GM21576 (cell line): ENCODE results near the gene ZFP3.
"Not testable (repeated sequence)": the region's sequence is repeated elsewhere in the genome, so short reads cannot be mapped to it uniquely, and the experiment has no call there.

Experiments
- ATAC-seq: cut with Tn5 transposase; IDR thresholded peaks from one replicate; pipeline ENCODE4 v1.9.1; 2021; ENCODE audit warnings: mild to moderate bottlenecking, moderate library complexity; ENCODE audit not compliant: unreplicated experiment

Gene ZFP3

DNA sequence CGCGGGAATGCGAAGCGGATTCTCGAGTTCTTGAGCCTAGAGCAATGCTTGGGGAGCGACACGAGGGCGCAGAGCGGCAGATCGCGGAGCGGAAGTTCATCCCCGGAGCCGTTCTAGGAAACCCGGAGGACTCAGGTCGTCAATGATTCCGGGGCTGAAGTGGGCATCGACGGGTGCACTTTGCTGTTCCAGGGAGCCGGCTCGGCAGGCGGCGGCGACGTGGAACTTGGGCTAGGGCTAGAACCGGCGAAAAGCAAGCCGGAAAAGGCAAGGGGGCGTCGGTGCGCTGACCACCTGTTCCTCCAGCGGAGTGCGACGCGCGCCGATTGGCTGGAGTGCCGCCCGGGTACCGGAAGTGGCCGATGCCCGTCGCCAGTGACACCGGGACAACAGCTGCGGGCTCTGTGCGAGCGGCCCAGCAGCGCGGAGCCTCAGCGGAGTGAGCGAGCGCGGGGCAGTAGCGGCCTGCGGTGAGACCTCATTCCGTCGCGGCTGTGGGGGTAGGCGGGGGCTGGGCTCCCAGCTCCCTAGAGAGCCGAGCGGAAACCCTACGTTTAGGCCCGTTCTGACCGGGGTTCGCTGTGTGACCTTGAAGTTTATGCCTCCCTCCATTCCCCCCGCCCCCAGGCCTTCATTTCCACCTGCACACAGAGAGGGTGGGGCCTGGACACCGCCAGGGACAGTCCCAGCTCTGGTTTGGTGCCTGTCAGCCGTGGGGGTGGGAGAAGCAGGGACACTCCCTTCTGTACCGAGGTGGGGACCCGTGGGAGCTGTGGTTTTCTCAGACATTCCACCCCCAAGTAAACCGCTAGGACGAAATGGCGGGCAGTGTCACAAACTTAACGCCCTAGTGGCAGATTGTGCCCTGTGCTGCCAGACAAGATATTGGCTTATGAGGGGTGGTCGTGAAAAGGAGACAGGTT lies at the start of gene ZFP3:
Gene ZFP3, plus strand, starts transcription at position 362 of the 923 bp plus-strand sequence. CDS start 13,038 bp downstream, outside the sequence.
- peak; percentile 79 for ATAC-seq

DNA sequence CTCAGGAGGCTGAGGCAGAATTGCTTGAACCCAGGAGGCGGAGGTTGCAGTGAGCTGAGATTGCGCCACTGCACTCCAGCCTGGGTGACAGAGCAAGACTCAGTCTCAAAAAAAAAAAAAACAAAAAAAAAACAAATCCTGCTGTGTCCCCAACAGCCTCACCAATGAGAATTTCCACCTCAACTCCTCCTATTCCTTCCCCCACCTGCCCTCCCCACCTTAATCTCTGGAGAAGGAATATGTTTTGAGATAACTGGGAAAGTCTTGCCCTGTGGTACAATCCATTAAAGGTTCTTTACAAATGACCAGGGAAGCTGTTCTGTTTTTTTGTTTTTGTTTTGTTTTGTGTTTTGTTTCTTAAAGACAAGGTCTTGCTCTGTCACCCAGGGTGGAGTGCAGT lies 48.1 kb upstream of the ZFP3 start:
- ATAC-seq, result not testable (repeated sequence)

DNA sequence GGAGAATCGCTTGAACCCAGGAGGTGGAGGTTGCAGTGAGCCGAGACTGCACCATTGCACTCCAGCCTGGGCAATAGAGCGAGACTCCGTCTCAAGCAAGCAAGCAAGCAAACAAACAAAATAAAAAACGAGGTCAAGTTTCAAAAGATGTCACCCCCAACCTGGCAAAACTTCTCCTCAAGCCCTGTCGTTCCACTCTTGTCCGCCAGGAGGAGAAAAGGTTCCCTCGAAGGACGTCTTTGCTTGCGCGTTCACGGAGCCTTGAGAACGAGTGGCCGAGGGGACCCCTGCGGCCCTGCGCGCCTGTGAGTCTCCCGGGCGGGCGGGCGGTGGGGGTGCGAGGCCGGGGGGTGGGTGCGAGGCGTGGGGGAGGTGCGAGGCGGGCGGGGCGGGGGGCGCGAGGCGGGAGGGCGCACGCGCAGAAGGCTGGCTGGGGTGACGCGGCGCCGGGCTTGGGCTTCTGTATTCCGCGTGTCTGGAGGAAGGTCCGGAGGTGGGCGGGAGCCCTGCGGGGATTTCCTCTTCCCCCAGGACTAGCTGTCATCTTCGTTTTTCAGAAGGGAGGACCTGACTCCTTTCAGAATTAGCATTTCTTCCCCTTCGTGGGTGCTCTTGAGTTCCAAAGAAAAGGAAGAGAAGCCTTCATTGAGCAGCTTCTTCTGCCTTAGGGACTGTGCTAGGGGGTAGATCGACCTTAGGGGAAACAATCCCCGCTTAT lies 46.7 kb upstream of the ZFP3 start:
- ATAC-seq, result no peak

DNA sequence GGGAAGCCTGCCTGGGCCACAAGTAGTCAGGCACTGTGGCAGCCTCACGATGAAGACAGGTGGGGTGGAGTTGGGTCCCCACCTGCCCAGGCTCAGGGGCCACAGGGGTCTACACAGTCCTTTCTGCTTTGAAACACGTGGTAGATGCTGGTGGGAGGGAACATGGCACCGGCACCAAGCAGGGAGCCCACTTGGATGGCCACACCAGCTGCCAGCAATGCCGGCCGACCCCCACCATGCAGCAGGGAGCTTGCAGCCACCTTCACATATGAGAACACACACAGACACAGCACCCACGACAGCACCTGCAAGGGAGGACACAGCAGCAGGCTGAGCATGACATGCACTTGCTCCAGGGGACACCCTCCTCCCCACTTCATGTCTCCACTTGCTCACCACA lies 45.4 kb upstream of the ZFP3 start:
- ATAC-seq, result no peak

DNA sequence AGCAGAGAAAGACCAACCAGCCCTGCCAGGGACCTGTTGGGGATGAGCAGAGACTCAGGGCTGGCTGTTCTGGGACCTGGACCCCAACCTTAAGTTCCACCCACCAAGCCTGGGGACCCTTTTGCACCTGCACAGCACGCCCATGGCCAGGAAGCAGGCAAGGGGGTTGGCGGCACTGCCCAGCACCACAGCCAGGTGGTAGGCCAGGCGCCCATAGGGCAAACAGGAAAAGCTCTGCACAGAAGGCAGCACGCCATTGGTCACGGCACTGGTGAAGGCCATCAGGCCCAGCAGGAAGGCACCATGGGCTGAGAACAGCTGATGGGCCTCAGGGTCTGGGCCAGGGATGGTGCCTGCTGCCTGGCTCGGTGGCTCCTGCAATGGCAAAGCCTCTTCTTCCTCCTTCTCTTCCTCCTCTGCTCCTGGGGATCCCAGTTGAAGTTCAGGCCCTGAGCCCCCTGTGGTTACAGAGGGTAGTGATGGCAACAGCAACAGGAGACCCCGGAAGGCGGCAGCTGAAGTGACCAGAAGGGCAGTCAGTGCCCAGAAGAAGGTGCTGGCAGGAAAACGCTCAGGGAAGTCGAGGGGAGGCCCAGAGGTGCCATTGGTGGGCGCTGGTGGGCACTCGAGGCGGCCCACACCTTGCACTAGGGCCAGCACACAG lies 44.8 kb upstream of the ZFP3 start:
- no peak for ATAC-seq

DNA sequence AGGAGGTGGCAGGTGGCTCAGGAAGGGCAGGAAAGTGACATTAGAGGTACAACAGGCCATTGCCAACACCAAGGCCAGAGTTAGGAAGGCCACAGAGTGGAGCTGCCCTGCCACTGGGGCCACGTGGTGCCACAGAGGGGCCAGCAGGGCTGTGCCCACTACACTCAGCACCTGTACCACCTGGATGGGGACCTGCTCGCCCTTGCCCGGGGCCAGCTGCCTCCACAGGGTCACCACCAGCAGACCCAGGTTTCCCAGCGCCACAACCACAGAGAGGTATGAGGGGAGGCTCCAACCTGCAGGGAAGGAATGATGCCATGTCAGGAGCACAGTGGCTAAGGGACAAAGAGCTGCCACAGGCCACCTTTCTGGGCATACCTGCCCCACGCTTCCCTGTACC lies 44.2 kb upstream of the ZFP3 start:
- no peak for ATAC-seq

DNA sequence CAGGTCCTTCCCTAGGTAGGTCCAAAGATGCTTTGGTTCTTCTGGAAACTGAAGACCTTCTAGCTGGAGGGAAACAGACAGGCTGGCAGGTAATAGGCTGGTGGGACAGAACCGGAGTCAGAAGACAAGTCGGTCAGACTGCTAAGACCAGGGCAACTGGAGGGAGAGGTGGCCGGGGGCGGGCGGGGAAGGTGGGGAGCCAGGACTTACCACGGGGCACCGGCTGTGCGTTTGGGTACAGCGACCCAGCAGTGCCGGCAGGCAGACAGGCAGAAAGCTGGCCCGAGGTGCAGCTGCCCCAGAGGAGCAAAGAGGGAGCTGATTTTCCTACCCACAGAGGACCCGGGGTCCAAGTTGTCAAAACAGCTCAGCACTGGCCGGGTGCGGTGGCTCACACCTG lies 43.6 kb upstream of the ZFP3 start:
- no peak for ATAC-seq

DNA sequence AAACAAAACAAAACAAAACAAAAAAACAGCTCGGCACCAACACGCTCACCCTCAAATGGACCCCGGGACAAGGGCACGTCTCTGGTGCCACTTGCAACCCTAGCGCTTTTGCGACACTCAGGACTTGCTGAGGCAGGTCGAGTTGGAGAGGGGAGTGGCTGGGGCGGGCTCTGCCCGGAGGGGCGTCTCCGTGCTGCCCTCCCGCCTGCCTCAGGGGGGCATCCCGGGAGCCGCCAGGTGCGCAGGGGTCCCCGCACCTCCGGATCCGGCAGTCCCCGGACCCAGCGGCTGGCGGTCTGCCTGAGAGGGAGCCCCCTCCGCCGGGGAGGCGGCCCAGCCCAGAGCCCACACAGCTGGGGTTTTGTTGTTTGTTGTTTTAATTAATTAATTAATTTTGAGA lies 43.0 kb upstream of the ZFP3 start, which contains the start of gene SLC52A1:
Gene SLC52A1, minus strand, starts transcription at position 112 of the 400 bp plus-strand sequence. CDS start 820 bp downstream, outside the sequence.
- ATAC-seq, result no peak

DNA sequence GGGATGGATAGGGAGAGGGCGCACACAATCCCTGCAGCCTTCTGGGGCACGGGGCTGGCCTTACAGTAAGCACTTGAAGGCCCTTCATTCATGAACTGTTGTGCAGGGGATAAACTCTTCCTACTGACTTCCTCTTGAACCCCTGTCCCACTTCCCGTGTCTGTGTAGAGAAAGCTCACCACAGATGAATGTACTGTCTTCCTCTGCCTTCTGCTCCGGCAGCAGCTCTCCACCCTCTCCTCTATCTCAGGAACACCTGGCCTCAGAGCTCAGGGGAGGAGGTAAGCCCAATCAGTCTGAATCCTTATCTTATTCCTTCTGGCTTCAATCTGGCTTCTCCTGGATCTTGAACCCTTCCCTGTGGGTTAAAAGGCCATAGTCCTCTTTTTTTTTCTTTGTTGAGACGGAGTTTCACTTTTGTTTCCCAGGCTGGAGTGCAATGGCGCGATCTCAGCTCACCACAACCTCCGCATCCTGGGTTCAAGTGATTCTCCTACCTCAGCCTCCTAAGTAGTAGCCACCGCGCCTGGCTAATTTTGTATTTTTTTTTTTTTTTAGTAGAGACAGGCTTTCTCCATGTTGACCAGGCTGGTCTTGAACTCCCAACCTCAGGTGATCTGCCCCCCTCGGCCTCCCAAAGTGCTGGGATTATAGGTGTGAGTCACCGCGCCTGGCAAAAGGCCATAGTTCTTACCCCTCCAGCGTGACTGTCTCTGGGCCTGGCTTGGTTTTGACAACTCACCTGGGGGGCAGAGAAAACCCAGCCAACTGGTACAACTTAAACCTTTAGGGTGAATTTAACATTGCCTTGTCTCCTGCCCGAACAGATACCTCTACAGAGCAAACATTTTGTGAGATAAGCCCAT lies 35.9 kb upstream of the ZFP3 start:
- ATAC-seq, result no peak

DNA sequence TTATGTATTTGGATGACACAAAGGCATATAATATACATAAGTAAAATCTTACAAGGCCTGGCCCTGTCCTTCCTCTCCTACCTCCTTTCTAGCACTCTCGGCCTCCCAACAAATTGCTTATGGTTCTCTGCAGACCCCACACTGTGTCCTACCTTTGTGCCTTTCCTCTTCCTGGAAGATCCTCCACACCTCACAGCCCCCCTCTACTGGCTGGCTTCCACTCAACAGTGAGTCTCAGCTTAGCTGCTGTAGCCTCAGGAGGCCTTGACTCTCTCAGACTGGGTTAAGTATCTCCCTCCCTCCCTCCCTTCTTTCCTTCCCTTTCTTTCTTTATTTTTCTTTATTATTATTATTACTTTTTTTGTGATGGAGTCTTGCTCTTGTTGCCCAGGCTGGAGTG lies 34.7 kb upstream of the ZFP3 start:
- ATAC-seq, result no peak

DNA sequence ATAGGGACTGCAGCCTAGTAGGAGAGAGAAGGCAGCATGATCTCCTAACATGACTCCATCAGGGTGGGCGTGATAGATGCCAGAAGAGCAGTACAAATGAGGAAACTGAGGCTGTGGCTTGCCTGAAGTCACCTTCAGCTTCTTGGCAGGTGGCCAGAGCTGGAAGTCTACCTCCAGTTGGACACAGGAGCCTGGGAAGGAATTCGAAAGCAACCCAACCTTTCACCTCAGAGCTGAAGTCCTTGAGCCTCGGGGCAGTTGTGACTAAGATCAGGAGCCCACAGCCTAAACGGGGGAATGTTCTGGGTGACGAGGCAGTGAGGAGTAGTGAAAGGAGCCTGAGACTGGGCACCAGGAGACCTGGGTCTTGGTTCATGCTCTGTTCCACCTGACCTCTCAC lies 33.6 kb upstream of the ZFP3 start:
- no peak for ATAC-seq

DNA sequence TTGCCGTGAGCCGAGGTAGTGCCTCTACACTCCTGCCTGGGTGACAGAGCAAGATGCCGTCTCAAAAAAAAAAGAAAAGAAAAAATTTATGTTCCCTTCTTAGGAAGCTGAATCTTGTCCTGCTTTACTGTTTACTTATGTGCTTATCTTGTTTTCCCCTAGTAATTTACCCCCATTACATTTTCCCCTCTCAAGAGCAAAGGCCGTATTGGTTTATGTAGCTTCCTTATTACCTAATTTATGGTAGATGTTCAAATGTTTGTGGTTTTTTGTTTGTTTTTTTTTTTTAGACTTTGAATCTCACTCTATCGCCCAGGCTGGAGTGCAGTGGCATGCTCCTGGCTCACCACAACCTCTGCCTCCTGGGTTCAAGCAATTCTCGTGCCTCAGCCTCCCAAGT lies 32.8 kb upstream of the ZFP3 start:
- no peak for ATAC-seq

DNA sequence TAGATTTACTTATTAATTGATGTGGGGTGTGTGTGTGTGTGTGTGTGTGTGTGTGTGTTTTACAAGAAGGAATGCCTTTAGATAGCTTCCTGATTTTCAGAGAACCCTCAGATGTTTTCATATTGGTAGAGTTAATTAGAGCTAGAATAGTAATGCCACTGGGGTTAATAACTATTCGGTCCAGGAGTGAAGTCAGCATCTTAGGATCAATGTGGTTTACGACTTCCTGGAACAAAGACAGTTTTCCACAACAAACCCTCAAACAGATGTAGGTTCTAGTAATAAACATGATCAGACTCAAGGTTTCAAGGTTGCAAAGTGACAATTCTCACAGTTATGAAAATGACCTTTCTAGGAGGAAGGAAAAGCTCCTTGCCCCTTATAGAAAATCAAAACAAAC lies 30.8 kb upstream of the ZFP3 start:
- no peak for ATAC-seq

DNA sequence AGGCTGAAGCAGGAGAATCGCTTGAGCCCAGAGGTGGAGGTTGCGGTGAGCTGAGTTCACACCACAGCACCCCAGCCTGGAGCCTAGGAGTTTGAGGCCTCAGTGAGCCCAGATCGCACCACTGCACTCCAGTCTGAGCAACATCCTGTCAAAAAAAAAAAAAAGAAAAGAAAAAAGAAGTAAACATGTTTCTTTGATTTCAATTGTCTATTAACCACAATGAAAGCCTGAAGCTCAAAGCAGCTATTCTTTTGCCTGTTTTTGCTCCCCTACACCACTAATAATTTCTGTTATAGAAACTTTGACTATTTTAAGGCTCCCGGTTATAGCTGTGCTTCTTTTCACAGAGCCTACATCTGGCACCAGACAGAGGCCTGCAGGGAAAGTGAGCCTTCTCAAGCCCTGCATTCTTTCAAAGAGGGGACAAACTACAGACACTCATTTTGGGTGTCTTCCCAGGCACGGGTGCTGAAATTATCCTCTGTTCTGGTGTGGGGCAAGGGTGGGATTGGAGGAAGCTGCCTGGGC lies 28.9 kb upstream of the ZFP3 start:
- no peak for ATAC-seq

DNA sequence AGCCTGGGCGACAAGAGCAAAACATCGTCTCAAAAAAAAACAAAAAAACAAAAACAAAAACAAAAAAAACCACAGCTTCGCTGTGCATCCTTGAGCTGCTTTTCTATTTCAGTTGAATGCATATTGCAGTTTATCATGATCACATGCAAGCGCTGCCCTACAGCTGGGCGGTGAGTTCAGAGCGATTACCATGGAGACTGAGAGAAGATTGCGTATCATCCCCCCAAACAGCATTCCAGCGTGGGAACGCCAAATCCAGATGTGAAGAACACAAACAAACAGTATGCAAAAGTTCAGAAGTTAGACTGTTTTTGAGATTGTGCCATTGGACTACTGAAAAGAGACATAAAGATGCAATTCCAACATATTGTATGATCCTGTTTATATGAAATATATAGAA lies 28.0 kb upstream of the ZFP3 start:
- ATAC-seq, result no peak

DNA sequence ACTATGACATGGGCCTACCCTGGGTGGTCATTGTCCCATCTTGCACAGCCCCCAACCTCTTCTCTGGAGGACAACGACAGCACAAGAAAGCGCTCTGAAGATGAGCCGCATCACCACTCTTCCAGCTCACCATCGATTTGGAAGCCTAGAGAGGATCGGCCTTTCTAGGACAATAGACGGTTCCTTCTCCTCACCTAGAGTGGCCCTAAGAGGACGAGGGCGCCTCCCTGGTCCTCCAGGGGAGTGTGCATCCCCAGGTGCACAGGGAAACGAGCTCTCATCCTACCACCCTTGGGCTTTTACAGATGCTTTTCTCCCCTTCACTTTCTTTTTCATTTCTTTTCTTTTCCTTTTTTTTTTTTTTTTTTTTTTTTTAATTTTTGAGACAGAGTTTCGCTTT lies 22.7 kb upstream of the ZFP3 start:
- no peak for ATAC-seq

DNA sequence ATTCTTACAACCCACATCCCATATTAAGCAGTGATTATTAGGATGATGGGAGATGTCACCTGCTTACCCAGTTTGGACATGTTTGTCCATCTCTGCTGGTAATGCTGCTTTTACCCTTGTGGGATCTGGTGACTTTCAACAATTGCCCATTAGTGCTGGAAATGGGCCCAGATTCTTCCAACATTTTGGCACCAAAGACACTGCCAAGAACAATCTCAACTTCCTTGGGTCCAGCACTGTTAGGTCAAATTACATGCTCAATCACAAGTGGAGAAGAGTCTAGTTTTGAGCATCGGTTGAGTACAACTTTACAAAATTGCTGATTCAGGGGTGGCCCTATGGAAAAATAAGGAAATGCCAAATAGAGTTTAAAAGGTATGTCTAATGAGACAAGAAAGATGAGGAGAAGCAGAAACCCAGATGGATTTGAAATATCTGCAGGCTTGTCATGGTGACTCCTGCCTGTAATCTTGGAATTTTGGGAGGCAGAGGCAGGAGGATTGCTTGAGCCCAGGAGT lies 13.0 kb upstream of the ZFP3 start:
- no peak for ATAC-seq

DNA sequence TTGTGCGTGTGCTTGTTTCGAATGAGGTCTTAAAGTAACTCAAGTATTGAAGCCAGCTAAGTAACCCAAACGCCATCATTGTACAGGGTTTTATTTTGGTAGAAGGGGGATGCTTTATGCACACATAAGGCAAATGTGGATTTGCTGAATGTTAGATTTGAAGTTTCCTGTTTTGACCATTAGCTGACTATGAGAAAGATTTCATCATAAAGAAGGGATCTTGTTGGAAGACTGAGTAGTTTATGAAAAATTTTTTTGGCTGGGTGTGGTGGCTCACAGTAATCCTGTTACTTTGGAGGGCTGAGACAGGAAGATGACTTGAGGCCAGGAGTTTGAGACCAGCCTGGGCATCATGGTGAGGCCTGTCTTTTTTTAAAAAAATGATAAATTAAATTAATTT lies 10.0 kb upstream of the ZFP3 start:
- ATAC-seq, result no peak

DNA sequence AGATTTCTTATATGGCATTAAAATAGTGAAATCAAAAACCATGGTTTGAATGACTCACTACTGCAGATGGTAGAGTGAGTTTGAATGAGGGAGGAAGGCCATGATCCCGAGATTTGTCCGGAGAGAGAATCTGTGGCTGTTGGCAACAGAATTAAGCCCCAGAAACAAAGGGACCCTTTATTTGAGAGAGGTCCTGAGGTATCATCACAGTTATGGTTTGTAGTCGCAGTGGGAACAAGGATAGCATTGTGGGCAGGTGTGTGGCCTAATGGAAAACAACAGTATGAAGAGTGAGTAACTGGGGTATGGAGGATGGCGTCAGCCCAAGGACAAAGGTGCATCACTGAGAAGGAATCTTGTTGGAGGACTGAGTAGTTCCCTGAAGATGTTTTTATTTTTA lies 8.5 kb upstream of the ZFP3 start:
- no peak for ATAC-seq

DNA sequence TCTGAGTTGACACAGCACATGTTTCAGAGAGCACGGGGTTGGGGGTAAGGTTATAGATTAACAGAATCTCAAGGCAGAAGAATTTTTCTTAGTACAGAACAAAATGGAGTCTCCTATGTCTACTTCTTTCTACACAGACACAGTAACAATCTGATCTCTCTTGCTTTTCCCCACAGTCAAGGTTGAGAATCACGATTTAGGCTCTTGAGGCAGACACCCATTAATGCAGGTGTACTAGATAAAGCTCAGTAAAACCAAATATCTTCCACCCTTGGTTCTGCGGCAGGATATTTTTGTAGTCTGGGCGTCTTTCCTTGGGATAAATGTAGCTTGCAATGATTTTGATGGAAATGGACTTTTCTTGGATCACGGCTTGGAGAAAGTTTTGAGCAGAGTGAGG lies 2.8 kb upstream of the ZFP3 start:
- not testable (repeated sequence) for ATAC-seq
